ENCODE data around the gene TMEM132D.

DNA sequence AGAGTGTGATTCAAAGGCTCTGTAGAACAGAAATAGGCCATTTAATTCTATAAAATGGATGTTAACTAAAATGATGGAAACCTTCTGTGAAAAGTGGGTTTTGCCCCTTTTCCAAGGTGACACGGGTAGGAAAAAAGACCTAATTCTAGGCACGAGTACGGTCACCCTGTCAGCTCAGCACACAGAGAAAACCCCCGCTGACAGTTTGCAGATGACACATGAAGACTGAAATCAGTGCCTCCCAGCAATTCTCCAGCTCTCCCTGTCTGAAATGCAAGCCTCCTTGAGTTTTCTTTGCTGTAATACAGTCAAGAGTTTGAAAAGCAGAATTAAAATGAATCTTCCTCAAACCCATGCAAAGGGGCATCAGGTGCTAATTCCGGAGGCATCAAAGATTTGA is 230.0 kb downstream of the TMEM132D start:
- TF ChIP-seq GATA2 (IDR thresholded peaks at IDR 0.05; ENCODE audit: low read depth, low read length) (no peak), GATA3 (IDR thresholded peaks at IDR 0.05; ENCODE audit: low read depth, low read length) (no peak)
